Stimulated activated CD4-positive, alpha-beta T cell treated with anti-CD3 and anti-CD28 coated beads, Interleukin-2, amount 100 ng/mL, for 24 hours (primary cell): ENCODE measurements around the gene UNK.
A peak's percentile ranks its signal among the peaks of the same experiment; 100 is the strongest.

Experiments
- DNase-seq, 2 donors: peaks; one replicate each; pipeline ENCODE4 v3.0.0-alpha.2; 2020

The UNK gene

DNA sequence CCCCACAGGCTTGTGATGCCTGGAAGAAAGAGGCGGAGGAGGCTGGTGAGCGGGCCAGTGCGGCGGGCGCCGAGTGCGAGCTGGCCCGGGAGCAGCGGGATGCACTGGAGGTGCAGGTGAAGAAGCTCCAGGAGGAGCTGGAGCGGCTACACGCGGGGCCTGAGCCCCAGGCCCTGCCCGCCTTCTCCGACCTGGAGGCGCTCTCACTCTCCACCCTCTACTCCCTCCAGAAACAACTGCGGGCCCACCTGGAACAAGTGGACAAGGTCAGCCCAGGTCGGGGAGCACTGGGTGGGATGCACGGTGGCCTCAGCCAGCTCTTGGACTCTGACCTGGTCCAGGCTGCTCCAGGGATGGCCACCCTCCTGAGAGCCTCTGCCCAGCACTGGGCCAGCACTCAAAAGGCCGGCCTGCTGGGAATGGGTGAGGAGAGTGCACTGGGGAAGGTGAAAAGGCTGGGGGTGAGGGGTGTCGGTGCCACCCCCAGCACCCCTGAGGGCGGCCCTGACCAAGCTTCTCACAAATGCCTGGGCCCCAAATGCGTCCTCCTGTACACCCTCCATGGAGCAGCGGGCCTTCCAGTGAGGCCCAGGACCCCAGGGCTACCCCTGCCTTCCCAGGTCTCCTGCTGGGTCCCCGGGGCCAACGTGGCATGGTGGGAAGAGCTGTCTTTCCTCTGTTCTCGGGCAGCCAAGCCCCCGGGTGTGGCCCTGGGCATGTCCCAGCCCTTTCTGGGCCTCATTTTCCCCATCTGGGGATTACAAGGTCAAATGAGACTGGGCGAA lies 38.8 kb downstream of the UNK start:
- no peak for DNase-seq

- no peak for DNase-seq
Observed at GRCh38 chr17:75824050-75824552, 39.5 kb downstream of the UNK start.

DNA sequence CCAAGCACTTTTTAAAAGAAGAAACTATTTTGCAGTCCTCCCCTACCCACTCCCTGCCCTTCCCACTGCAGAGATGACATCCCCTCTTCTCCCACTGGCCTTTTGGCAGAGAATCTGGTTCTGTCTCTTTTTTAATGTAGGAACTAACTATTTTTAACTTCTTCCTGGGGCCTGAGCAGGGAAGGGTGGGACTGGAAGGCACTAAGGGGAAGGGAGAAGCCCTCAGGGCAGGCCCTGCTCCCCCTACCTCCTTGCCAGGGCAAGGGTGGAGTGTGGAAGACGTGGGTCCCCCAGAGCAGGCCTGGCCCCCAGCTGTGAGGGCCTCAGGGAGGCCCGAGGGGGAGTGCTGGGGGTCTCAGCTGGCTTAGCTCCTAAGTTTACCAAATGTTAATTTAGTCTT lies 40.1 kb downstream of the UNK start:
- DNase-seq, result no peak

DNA sequence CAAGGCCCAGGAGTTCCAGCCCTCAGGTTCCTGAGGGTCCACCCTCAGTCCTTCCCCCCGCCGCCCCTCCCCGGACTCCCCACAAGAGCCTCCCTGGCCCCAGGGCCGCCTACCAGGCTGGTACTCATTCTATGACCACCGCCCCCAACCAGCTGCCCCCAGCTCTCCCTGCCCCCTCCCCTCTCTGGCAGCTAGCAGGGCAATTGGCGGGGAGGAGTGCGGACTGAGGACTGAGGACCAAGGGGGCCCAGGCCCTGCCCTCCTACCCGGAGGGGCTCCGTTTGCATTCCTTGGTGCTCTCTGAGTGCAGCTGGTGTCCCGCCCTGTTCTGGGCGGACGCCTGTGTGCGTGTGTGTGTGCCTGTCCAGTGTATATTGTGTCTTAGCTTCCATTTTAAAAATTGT lies 40.5 kb downstream of the UNK start:
- DNase-seq, result no peak

DNA sequence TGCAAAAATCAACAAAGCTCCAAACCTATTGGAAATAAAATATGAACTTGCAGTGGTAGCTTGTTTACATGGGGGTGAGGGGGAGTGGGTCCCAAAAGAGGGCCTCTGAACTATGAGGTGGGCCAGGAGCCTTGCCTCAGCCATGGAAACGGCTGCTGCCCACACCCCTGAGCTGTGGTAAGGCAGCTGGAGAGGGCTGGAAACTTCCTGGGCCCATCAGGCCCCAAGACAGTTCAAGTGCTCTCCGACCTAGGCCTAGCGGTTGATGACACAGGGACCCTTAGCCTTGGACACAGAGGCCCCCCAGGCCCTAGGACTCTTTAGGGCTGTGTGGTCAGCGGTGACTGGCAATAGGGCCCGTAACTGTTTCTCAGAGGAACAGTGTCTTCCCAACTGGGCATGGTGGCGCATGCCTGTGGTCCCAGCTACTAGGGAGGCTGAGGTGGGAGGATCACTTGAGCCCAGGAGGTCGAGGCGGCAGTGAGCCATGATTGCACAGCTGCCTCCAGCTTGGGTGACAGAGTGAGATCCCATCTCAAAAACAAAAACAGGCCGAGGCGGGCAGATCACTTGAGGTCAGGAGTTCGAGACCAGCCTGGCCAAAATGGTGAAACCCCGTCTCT lies 41.3 kb downstream of the UNK start:
- no peak for DNase-seq

DNA sequence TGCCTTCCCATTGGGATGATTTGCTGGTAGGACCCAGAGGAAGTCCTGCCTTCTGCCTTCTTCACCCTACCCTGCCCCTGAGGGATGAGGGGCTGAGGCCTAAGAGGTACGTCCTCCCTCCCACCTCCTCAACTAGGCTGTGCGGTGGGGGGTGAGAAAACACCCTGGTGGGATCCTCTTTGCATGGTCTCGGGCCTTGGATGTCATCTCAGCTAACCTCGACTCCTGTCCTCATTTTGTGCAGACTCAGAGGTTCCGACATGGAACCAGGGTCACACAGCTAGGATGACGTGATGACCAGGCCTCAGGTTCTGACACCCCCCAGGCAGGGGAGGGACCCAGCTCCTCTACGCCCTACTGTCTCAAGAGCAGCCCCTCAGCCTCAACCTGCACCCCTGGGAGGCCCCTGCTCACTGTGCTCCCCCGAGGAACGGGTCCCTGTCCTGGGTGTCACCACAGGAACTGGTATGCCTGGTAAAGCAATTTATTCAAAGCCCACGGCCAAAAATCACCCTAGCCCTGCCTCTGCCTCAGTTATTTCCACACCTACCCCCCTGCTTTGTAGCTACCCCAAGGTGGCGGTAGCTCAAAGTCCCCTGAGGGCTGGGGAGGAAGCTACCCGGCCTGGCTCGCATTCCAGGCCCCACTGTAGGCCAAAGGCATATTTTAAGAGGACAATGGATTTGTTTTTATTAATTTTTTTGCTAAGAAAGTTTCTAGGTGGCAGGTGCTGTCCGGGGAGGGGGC lies 42.1 kb downstream of the UNK start:
- DNase-seq, result no peak

DNA sequence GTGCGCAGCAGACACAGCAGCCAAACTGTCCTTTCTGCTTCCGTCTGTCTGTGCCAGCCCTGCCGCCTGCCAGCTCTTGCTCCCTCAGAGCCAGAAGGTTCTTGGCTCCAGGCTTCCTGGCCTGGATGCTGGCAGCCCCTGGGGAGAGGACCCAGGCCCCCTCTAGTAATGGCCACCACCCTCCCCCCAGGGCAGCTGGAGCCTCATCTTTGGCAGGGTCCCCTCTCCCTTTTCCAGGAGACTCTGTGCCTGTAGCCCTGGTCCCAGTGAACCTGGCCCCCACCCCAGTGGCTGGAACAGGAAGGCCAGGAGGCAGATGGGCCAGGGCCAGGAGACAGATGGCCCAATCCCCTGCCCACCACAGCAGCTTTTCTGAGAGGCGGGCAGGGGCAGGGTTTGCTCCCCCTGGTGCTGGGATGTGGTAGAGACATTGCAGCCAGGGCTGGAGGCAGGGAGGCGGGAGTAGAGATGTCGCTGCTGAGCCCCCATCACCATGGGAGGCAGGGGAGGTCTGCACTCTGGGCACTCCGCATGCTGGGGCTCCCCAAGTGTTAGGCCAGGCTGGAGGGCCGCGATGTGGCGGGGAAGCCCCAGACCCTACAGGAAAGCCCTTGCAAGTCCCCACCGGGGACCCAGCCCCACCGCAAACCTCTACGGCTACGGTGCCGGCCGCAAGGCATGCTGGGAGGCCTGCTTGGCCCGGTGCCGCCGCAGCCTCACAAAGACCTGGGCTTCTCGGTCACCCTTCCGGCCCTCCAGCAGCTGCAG lies 42.9 kb downstream of the UNK start:
- peak; percentile 68 to 73 for DNase-seq

- no peak for DNase-seq
Observed at GRCh38 chr17:75828076-75828400, 43.4 kb downstream of the UNK start.

DNA sequence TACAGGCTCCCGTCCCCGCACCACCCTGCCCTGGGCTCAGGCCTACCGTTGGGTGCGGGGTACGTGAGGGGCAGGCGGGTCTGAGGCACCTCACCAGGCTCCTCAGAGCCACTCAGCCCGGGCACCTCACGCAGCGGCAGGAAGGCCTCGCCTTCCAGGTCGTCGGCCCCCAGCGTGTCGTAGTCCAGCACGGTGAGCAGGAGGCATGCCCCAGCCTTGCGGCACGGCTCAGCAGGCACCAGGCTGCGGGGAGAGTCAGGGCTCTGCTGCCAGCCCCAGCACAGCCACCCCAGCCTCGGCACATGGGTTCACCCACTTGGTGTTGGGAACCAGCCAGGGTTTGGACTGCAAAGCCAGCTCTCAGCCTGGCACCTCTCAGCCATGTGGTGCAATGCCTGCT lies 44.1 kb downstream of the UNK start:
- no peak for DNase-seq

DNA sequence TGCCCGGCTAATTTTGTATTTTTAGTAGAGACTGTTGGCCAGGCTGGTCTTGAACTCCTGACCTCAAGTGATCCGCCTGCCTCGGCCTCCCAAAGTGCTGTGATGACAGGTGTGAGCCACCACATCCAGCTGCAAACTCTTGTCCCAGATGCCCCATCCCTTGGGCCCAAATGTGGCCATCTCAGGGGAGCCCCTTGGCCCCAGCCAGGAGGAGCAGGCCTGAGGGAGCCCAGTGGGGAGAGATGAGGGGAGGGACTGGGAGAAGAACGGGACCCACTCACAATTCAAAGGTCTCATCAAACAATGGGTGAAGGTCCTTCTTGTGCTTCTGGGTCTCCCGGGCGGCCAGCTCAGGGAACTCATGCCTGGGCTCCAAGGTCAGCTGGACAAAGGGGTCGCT lies 45.1 kb downstream of the UNK start:
- no peak for DNase-seq

GRCh38 chr17:75830164-75831031 lies 45.8 kb downstream of the UNK start:
- DNase-seq, result peak; percentile 45 to 56

GRCh38 chr17:75831032-75831571 lies 46.5 kb downstream of the UNK start:
- DNase-seq, result no peak

DNA sequence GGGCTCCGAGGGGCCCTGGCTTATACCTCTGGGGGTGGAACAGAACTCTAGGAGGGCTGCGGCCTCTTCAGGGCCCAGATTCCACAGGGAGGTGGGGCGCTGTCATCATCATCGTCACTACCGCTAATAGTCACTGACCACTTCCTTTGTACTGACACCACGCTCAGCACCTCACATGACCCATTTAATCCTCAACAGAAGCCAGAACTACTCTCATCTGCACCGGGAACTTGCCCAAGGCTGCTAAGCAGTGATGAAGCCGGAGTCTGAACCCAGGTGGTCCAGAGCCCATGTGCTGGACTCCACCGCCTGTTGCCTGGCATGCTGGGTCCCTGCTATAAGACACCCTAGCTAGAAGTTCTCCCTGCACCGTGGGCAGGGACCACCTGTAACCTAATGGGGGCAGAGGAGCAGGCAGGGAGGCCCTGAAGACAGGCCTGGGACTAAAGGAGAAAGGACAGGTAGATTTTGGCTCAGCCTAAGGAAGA lies 47.6 kb downstream of the UNK start:
- peak; percentile 38 to 58 for DNase-seq

DNA sequence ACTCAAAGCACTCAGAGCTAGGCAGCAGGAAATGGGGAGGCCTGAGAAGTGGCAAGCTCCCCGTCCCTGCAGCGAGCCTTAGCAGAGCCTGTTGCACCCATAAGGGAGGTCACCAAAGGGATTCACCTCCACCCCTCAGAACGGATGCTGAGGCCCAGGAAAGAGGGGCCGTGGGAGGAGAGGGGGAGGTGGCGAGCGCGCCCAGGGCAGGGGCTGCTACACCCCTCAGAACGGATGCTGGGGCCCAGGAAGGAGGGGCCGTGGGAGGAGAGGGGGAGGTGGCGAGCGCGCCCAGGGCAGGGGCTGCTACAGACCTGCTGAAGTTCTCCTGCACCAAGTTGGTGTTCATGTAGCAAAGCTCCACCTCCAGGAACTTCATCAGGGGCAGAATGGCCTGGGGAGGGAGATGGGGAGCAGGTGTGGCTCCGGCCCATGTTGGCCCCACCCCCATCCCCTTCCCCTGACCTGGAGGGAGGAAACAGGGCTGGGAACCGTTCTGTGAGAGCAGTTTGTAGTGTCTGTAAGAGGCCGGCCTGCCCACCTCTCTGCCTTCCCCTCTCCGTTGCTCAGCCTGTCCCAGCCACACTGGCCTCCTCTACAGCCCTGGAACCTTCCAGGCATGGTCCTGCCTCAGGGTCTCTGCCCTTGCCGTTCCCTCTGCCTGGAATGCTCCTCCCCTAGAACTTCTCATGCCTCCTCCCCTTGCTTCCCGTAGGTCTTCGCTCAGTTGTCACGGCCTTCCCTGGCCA lies 48.2 kb downstream of the UNK start:
- DNase-seq, result peak; percentile 30 to 40

GRCh38 chr17:75834279-75834920 lies 49.8 kb downstream of the UNK start:
- no peak for DNase-seq

- peak in 1 of 2 donors; percentile 35 for DNase-seq
Observed at GRCh38 chr17:75834928-75835653, 50.5 kb downstream of the UNK start.

GRCh38 chr17:75835654-75835987 lies 51.0 kb downstream of the UNK start:
- no peak for DNase-seq

GRCh38 chr17:75836605-75837004 lies 52.0 kb downstream of the UNK start:
- DNase-seq, result no peak

DNA sequence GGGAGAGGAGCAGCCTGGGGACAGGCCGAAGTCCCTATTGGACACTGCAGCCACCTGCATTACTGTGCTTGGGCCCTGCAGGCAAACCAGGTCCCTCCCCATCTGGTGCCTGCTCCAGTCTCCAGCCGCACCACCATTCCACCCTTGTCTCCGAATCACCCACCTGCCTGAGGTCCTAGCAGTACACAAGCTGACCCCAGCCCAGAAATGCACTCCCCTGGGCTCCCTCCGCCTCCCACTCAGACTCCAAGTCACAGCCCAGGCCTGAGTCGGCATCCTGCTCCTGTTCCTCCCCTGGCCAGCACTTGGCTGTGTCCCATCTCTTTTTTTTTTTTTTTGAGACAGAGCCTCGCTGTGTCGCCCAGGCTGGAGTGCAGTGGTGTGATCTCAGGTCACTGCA lies 53.3 kb downstream of the UNK start:
- DNase-seq, result no peak

DNA sequence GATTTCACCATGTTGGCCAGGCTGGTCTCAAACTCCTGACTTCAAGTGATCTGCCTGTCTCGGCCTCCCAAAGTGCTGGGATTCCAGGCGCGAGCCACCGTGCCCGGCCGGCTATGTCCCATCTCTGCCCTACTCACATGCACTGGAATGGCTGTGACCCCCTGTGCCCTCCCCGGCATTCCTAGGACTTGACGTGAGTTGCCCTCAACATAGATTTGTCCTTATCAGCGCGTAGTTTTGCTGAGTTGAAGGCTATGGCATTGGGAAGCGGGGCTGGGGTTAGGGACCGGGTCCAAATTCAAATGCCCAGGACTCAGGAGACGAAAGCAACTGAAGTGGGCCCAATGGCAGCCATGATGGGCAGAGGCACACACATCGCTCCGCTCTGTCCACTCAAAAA lies 53.8 kb downstream of the UNK start:
- no peak for DNase-seq
